Activated B cell treated with CpG ODN at 0.5 μM for 24 hours (primary cell): ENCODE data around the gene RAB24. TPM values are rescaled to one million over a fixed set of nuclear protein-coding genes. Genes with fewer than 3 reads are reported as not detected.

Experiments
- ATAC-seq: fragments of 200-7000 bp; cut with Tn5 transposase; one replicate; pipeline ENCODE4 v1.10.0; 2021; ENCODE audit warnings: low read depth, mild to moderate bottlenecking, moderate library complexity
- CTCF ChIA-PET: fragments of 350-600 bp; sonication (Branson Sonifier 250); formaldehyde crosslinking; loops from one replicate; lab custom pipeline; 2021; ENCODE audit warnings: antibody characterized with exemption; lab: Charles Lee
- POLR2A ChIA-PET: fragments of 350-600 bp; sonication (Branson Sonifier 250); formaldehyde crosslinking; loops from one replicate; lab custom pipeline; 2021; ENCODE audit warnings: antibody characterized with exemption; lab: Charles Lee
- DNase-seq: peaks from one replicate; pipeline ENCODE4 v3.0.0; 2022
- H3K27ac Mint-ChIP-seq: one replicate; pipeline ENCODE4 v1.8.0; 2020; ENCODE audit warnings: mixed read lengths
- H3K27me3 Mint-ChIP-seq: one replicate; pipeline ENCODE4 v1.8.0; 2021; ENCODE audit warnings: mixed read lengths
- H3K36me3 Mint-ChIP-seq: one replicate; pipeline ENCODE4 v1.8.0; 2021; ENCODE audit warnings: low read depth, mixed read lengths
- H3K4me1 Mint-ChIP-seq: one replicate; pipeline ENCODE4 v1.8.0; 2021; ENCODE audit warnings: mixed read lengths
- H3K4me3 Mint-ChIP-seq: one replicate; pipeline ENCODE4 v1.8.0; 2020; ENCODE audit warnings: mild to moderate bottlenecking, mixed read lengths
- H3K9me3 Mint-ChIP-seq: one replicate; pipeline ENCODE4 v1.8.0; 2020; ENCODE audit warnings: mixed read lengths
- intact Hi-C: fragments of 100-400 bp; cut with micrococcal nuclease; formaldehyde crosslinking; loops from one replicate; pipeline ENCODE4 v1.15.1; 2024
- total RNA-seq: library from RNA; stranded (reverse); gene quantifications from 2 replicates; pipeline ENCODE4 v1.2.3, GENCODE V29; 2022
- TF ChIP-seq, protein P1 (sequence below): fragments of 200-600 bp; IDR thresholded peaks from one replicate; pipeline ENCODE4 v1.8.0; 2022; ENCODE audit warnings: antibody characterized with exemption, mild to moderate bottlenecking

The RAB24 gene
- total RNA-seq, 1 donor from 2014 or later, result 35.6 TPM

DNA sequence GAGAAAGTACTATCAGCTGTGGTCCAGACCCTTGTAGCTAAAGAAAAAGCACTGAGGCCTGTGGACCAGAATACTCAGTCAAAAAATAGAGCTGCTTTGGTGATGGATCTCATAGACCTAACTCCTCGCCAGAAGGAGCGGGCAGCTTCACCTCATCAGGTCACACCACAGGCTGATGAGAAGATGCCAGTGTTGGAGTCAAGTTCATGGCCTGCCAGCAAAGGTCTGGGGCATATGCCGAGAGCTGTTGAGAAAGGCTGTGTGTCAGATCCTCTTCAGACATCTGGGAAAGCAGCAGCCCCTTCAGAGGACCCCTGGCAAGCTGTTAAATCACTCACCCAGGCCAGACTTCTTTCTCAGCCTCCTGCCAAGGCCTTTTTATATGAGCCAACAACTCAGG, 8.9 kb downstream of the RAB24 start:
- ChIA-PET CTCF (no interaction called here), POLR2A (no interaction called here)
- DNase-seq (no peak), ATAC-seq (no peak)
- H3K36me3 Mint-ChIP-seq, result peaks cover 62% of the 10 kb centered on the region
- peaks cover 65% of the 10 kb centered on the region for H3K4me1 Mint-ChIP-seq
- peak overlapping the region; percentile 35 for H3K27ac Mint-ChIP-seq
- H3K4me3 Mint-ChIP-seq, result no peak overlapping the region
- TF ChIP-seq, protein P1, sequence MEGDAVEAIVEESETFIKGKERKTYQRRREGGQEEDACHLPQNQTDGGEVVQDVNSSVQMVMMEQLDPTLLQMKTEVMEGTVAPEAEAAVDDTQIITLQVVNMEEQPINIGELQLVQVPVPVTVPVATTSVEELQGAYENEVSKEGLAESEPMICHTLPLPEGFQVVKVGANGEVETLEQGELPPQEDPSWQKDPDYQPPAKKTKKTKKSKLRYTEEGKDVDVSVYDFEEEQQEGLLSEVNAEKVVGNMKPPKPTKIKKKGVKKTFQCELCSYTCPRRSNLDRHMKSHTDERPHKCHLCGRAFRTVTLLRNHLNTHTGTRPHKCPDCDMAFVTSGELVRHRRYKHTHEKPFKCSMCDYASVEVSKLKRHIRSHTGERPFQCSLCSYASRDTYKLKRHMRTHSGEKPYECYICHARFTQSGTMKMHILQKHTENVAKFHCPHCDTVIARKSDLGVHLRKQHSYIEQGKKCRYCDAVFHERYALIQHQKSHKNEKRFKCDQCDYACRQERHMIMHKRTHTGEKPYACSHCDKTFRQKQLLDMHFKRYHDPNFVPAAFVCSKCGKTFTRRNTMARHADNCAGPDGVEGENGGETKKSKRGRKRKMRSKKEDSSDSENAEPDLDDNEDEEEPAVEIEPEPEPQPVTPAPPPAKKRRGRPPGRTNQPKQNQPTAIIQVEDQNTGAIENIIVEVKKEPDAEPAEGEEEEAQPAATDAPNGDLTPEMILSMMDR, result no peak
- H3K27me3 Mint-ChIP-seq, result no peaks in the 10 kb centered on the region
- no peaks in the 10 kb centered on the region for H3K9me3 Mint-ChIP-seq
- intact Hi-C loops, result no loop called here

DNA sequence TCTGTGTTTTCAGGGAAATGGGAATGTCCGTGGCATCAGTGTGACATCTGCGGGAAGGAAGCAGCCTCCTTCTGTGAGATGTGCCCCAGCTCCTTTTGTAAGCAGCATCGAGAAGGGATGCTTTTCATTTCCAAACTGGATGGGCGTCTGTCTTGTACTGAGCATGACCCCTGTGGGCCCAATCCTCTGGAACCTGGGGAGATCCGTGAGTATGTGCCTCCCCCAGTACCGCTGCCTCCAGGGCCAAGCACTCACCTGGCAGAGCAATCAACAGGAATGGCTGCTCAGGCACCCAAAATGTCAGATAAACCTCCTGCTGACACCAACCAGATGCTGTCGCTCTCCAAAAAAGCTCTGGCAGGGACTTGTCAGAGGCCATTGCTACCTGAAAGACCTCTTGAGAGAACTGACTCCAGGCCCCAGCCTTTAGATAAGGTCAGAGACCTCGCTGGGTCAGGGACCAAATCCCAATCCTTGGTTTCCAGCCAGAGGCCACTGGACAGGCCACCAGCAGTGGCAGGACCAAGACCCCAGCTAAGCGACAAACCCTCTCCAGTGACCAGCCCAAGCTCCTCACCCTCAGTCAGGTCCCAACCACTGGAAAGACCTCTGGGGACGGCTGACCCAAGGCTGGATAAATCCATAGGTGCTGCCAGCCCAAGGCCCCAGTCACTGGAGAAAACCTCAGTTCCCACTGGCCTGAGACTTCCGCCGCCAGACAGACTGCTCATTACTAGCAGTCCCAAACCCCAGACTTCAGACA, 9.5 kb downstream of the RAB24 start:
- ChIA-PET CTCF (no interaction called here), POLR2A (no interaction called here)
- no peak for DNase-seq
- Mint-ChIP-seq H3K27me3 (no peaks in the 10 kb centered on the region), H3K4me1 (peaks cover 62% of the 10 kb centered on the region), H3K4me3 (no peak overlapping the region), H3K36me3 (peaks cover 68% of the 10 kb centered on the region), H3K27ac (peak overlapping the region; percentile 35), H3K9me3 (no peaks in the 10 kb centered on the region)
- no peak for ATAC-seq
- intact Hi-C loops, result no loop called here
- TF ChIP-seq, protein P1, result no peak

DNA sequence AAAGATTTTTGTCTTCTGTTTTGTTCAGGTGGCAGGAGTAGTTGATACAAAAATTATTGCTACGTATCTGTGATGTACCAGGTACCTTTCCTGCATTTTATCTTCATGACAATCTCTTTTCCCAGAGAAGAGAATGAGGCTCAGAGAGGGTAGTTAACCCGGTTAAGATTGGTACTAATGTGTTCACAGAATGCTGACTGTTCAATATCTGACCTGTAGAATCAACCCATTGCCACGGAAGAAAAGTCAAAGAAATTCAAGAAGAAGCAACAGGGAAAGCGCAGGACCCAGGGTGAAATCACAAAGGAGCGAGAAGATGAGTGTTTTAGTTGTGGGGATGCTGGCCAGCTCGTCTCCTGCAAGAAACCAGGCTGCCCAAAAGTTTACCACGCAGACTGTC, 11.8 kb downstream of the RAB24 start:
- no peak overlapping the region for H3K4me3 Mint-ChIP-seq
- H3K9me3 Mint-ChIP-seq, result no peaks in the 10 kb centered on the region
- intact Hi-C loops, result loop anchor here (1.0 kb wide), 1 partner anchor 12 kb away; no protein-coding TSS in a partner anchor
- peaks cover 84% of the 10 kb centered on the region for H3K36me3 Mint-ChIP-seq
- no peak overlapping the region for H3K27ac Mint-ChIP-seq
- ATAC-seq (no peak), DNase-seq (no peak)
- H3K27me3 Mint-ChIP-seq, result no peaks in the 10 kb centered on the region
- TF ChIP-seq, protein P1, result no peak
- POLR2A ChIA-PET, result interaction anchor here (0.6 kb wide), 1 partner anchor 285 kb away, joined by 7 read pairs; the partner anchor contains the start of gene UIMC1
- peaks cover 42% of the 10 kb centered on the region for H3K4me1 Mint-ChIP-seq
- CTCF ChIA-PET, result no interaction called here

DNA sequence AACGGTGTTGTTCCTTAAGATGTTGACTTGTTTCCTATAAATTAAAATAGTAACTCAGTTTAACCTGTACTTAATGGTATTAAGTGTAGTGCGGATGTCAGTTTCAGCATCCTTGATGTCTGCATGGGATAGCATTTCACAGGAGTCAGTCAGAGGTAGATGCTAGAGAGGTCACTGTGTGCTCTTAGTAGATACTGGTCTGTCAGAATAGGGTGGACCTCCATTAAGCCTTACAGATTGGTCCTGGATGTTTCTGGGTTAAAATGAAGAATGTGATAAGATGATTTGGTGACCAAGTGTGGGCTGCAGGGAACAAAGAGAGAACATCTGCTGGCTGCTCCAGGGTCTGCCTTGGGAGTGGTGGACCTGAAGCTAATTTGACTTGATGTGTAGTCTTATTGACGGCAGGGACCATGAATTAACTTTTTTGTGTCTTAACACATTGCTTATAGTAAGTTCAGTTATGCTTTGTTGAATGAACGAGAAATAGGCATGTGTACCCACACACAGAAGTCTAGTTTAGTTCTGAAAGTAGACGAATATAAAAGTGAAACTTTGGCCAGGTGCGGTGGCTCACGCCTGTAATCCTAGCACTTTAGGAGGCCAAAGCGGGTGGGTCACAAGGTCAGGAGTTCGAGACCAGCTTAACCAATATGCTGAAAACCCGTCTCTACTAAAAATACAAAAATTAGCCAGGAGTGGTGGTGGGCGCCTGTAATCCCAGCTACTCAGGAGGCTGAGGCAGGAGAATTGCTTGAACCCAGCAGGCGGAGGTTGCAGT, 12.5 kb downstream of the RAB24 start:
- H3K36me3 Mint-ChIP-seq, result peaks cover 86% of the 10 kb centered on the region
- H3K4me3 Mint-ChIP-seq, result peak overlapping the region; percentile 56

More for the DNA sequence above, 12.5 kb downstream of the RAB24 start:
- H3K27me3 Mint-ChIP-seq, result no peaks in the 10 kb centered on the region
- DNase-seq, result no peak
- CTCF ChIA-PET, result no interaction called here
- intact Hi-C loops, result loop anchor here (1.0 kb wide), 1 partner anchor 12 kb away; no protein-coding TSS in a partner anchor
- POLR2A ChIA-PET, result interaction anchor here (0.6 to 1.9 kb wide), 2 partner anchors 10 to 284 kb away, joined by 7 to 14 read pairs; partner anchors contain the start of gene UIMC1
- H3K4me1 Mint-ChIP-seq, result peaks cover 35% of the 10 kb centered on the region
- no peaks in the 10 kb centered on the region for H3K9me3 Mint-ChIP-seq
- peak overlapping the region; percentile 84 for H3K27ac Mint-ChIP-seq
- TF ChIP-seq, protein P1, result no peak
- ATAC-seq, result peak; percentile 63
